Esophagus squamous epithelium (tissue), 4 donors: ENCODE data around the gene CCSER1.

Experiments used
- CTCF ChIP-seq, 6 experiments: fragments of 450-650 bp in 4 of 6; fragments of 200-600 bp in 2 of 6; sonication (generic) in 2 of 6; IDR thresholded peaks; one replicate each; pipeline ENCODE4 v1.5.1; 2016 to 2019; ENCODE audit warnings: antibody characterized with exemption in 6 of 6, mild to moderate bottlenecking in 4 of 6, moderate library complexity in 4 of 6
- POLR2A ChIP-seq, 4 donors: fragments of 450-650 bp; IDR thresholded peaks; one replicate each; pipeline ENCODE4 v1.6.1; 2017; ENCODE audit warnings: antibody characterized with exemption in 4 of 4, mild to moderate bottlenecking in 4 of 4, moderate library complexity in 3 of 4

- no peak for TF ChIP-seq CTCF (IDR thresholded peaks at IDR 0.05)
- no peak for TF ChIP-seq POLR2A (IDR thresholded peaks at IDR 0.05)
Observed at GRCh38 chr4:90544532-90545045, 417.4 kb downstream of the CCSER1 start.
